ENCODE measurements around the gene LIMCH1.

Gene LIMCH1

DNA sequence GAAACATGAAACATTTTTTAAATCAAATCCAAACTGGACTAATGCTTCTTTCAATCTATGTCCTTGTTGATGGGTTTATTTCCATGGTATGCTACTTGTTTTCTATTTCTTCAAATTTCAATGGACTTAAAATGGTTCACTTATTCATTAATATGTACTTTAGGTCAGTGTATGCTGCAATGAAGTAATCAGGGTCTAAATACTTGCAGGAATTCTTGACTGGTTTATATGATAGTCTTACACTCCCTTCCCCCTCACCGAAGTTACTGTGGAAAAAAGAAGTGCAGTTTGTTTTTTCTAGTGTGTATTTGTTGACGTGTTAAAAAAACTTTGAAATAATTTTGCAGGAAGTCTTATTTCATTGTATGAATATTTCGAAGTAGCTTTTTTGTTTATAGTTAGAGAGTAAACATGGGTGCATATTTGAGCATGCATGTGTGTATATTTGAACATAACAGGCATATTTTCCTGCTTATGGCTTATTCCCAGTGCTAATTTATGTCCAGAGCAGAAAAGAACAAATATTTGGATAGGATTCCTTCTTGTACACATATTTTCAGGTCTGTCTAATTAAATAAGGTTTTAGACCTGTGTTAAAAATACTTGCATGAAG, 65.0 kb downstream of the LIMCH1 start:
- DNase-seq (ENCODE audit: low spot score): no peak

DNA sequence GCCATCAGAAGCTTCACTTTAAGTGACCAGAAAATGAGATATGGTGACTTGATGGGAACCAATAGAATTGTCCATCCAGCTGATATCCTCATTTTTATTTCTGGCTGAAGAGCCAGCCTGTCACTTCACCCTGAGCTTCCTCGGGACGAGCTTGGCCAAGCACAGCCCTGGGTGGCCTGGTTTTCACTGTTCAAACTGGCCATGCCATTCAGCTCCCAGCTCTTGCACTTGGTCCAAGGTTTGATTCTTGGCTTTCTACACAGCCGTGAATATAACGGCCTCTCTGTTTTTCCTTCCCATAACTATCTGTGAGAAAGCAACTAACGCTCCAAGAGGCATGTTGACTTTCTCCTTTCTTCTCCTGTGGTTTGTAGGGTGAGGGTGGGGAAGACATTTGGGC, 71.9 kb downstream of the LIMCH1 start:
- DNase-seq (ENCODE audit: low spot score): no peak

- DNase-seq (ENCODE audit: low spot score): no peak
Measured at GRCh38 chr4:41610474-41610873, 72.5 kb downstream of the LIMCH1 start.

- DNase-seq (ENCODE audit: low spot score): no peak
Measured at GRCh38 chr4:41611124-41611838, 73.3 kb downstream of the LIMCH1 start.

DNA sequence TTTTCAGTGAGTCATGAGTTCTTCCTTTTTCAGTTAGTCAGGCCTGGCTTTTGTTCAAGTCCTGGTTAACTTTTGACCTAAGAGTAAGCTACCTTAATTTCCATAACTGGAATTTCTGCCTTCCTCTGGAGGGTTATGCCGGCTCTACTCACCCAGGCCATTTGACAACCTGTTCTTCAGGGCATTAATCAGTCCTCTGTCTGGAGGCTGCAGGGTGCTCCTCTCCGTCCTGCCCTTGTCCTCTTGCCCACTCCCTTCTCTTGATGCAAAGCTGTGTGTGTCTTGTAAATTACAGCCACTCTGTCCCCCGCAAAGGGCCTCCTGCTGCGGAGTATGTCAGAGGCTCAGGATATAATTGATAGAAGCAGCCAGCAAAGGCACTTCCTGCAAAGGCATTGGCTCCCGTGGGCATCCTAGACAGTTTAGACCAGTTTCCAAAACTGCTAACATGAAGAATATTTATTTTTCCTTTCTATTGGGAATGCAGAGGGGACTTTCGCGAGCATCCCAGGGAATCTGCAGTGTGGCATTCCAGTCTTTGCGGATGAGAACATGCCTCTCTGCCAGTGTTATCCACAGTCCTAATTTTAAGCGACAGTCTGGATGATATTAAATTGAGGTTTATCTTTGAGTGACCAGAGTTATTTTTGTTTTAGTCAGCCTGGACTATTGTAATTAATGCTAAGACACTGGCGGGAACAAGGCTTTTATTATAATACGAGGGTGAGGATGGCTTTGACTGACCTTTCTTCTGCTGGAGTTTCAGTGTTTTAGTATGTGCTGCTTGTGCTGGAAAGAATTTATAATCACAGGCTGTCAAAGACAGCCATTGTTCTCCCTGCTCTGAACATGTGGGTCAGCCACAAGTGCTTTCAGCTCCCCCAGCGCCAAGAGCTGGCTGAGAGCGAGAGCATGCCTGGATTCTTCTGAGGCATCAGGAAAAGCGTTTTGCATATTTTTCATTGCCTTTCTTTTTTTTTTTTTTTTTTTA, 74.2 kb downstream of the LIMCH1 start:
- DNase-seq (ENCODE audit: low spot score): no peak

DNA sequence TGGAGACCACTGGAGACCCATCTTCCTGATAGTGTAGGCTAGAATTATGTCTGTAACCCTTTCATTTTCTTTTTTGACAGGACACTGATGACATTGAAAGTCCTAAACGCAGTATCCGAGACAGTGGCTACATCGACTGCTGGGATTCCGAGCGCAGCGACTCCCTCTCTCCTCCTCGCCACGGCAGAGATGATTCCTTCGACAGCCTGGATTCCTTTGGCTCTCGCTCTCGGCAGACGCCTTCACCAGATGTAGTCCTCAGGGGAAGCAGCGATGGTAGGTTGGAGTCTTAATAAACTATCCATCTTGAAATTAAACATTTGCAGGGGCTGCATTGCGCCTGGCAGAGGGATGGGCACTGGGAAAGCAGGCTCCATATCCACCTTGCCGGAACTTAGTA, 75.4 kb downstream of the LIMCH1 start:
- no peak for DNase-seq (ENCODE audit: low spot score)

- no peak for DNase-seq (ENCODE audit: low spot score)
Measured at GRCh38 chr4:41613821-41614220, 75.9 kb downstream of the LIMCH1 start.

GRCh38 chr4:41614519-41614918, 76.6 kb downstream of the LIMCH1 start:
- DNase-seq (ENCODE audit: low spot score): no peak

DNA sequence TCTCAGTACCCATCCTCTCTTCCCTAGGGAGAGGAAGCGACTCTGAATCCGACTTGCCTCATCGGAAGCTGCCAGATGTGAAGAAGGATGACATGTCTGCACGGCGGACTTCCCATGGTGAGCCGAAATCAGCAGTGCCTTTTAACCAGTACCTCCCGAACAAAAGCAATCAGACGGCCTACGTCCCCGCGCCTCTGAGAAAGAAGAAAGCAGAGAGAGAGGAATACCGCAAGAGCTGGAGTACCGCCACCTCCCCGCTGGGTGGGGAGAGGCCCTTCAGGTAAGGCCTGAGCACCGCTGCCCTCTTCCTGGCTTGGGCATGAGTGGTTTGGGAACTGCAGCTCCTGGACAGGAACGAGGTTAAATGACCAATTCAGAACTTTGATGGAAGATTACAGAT, 81.2 kb downstream of the LIMCH1 start:
- no peak for DNase-seq (ENCODE audit: low spot score)

- DNase-seq (ENCODE audit: low spot score): no peak
Measured at GRCh38 chr4:41620594-41621256, 82.8 kb downstream of the LIMCH1 start.

DNA sequence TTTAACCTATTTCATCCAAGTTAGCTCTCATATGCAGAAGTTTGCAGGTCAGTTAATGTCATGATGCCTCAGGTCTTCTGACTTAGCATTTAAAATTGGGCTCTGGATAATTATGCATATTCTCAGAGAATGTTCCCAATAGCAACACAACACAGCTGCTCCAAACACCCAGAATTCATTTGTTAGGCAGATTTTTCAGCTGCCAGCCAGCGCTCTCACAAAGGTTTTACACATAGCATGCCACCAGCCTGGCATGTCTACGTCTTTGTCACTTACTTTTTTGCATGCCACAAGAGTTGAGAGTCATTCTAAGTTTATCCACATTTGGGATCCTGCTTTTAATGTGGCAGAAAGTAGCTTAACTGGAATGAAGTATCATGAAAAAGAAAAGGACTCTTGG, 84.8 kb downstream of the LIMCH1 start:
- DNase-seq (ENCODE audit: low spot score): no peak

GRCh38 chr4:41624765-41625164, 86.8 kb downstream of the LIMCH1 start:
- no peak for DNase-seq (ENCODE audit: low spot score)

DNA sequence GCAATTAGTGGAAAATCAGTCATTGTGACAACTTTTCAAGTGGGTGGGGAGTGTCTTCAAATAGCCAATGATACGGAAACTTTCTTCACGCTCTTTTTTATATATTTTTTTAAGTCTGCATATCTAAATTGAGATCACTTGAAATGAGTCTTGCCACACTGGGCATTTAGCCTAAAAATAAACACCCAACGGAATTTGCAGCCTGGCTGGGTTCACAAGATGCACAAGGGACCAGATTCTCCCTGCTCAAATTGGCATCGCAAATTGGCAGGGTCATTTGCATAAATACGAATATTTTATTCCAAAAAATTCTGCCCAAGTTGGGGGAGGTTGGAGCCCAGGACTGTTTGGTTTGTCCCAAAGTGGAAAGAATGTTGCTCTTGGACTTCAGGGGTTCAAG, 87.6 kb downstream of the LIMCH1 start:
- DNase-seq (ENCODE audit: low spot score): no peak

DNA sequence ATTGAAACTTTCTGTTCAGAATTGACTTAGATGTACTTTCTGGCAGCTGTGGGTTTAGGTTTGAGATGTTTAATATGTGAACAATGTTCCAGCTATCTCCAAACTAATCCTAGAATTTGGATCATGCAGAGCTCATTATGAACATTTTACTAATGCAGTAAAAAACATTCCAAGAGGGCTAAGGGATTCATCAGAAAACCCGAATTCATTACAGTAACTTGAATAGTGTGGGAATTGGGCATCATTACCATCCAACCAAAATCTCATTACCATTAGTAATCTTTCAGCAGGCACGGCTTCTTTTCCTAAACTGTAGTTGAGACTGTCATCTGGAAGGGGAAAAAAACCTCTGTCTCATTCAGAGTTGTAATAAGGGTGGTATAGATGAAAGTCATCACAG, 91.0 kb downstream of the LIMCH1 start:
- DNase-seq (ENCODE audit: low spot score): no peak

- no peak for DNase-seq (ENCODE audit: low spot score)
Measured at GRCh38 chr4:41631523-41631922, 93.6 kb downstream of the LIMCH1 start.

DNA sequence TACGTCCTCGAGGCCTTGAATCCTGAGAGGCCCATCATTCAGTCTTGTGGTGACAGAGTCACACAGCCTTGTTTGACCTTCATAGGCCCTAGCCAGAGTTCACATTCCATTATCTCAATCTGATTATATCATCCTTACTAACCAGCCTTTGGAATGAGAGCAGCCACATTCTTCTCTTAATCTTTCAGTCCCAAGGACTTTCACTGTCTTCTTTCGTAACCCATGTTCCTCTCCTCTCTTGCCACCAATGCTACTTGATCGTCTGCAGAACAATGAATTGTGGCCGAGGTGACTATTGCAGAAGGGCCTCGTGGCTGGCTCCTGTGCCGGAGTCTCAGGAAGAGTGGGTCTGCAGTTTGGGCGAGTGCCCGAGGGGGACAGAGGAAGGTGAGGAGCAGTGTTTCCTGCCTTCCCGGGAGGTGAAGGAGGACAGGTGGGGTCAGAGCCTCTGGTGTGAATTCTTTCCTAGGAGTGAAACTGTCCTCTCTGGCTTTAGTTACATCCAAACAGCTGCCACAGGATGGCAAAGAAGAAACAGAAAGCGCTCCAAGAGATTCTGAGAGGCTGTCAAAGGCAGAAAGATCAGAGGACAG, 94.6 kb downstream of the LIMCH1 start:
- no peak for DNase-seq (ENCODE audit: low spot score)

DNA sequence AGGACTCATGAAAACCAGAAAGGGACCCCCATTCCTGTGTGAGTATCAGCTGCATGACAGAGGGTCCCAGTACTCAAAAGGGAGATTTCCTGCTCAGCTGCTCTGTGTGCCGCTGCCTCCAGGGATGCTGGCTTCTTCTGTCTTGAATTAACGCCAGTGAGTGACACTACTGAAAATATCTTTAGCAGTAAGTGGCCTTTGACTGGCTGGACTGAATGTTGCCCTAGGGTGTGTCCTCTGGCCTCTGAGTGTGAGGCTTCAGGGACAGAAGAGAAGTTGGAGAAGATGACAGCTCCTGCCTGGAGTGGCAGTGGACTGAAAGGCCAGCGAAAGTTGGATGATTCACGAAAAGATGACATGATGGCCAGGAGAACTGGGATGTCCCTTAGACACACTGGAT, 95.4 kb downstream of the LIMCH1 start:
- no peak for DNase-seq (ENCODE audit: low spot score)

DNA sequence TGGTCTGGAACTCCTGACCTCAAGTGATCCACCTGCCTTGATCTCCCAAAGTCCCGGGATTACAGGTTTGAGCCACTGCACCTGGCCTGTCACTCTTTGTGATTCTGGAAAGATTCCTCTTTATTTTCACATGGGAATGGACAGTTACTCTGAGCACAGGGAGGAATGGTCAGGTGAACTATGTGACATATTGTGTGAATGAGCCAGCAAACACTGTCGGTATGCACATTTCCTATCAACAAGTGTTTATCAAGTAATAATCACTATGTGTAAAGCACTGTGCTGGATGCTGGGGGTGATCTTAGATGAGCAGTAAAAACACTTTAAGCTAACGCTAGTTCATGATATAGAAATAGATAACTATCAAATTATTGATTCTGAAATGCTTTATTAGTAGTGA, 97.5 kb downstream of the LIMCH1 start:
- DNase-seq (ENCODE audit: low spot score): no peak

- DNase-seq (ENCODE audit: low spot score): no peak
Measured at GRCh38 chr4:41638203-41638602, 100.2 kb downstream of the LIMCH1 start.

DNA sequence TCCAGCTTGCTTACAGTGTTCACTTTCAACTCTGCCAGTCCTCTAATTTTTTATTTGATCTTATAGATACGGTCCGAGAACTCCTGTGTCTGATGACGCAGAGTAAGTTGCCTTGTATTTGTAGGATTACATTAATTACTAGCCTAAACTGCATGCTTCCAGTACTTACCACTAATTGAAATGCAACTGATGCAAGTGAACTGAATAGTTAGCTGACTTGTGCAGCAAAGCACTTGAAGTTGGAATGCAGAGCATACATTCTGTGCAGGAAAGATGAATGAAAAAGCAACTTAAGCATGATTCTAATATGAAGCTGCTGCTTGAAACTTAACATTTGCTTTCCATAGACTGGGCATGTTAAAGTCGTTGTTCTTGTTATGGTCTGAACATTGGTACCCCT, 100.9 kb downstream of the LIMCH1 start:
- DNase-seq (ENCODE audit: low spot score): no peak

GRCh38 chr4:41639291-41639690, 101.3 kb downstream of the LIMCH1 start:
- DNase-seq (ENCODE audit: low spot score): no peak

GRCh38 chr4:41640906-41641305, 102.9 kb downstream of the LIMCH1 start:
- DNase-seq (ENCODE audit: low spot score): no peak

All from left forelimb (tissue), 1 donor.